ENCODE data around the gene TP53I11. TPM values are rescaled to one million over a fixed set of nuclear protein-coding genes. Genes with fewer than 3 reads are reported as not detected.

TP53I11 gene
- total RNA-seq, 4 donors from 2014 or later = 5.4 to 17.2 (median 12.8) TPM

DNA sequence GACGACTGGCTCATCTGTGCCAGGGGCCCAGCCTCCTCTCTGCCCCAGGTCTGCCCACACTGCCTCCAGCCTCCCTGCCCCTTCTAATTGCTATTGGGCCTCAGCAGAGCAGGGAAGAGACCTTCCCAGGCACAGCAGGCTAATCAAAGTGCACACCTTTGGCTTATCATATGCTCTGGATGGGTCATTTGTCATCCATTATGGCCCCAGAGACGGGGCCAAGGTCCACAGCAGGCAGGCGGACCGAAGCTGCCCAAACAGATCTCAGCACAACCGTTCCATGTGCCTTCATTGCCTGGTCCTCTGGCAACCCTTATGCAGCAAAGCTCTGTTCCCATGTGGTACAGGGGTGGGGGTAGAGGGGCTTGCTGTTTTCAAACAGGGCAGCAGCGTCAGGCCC, 66.6 kb downstream of the TP53I11 start:
- H3K4me3 ChIP-seq = no peak overlapping the region
- TF ChIP-seq, protein P1, sequence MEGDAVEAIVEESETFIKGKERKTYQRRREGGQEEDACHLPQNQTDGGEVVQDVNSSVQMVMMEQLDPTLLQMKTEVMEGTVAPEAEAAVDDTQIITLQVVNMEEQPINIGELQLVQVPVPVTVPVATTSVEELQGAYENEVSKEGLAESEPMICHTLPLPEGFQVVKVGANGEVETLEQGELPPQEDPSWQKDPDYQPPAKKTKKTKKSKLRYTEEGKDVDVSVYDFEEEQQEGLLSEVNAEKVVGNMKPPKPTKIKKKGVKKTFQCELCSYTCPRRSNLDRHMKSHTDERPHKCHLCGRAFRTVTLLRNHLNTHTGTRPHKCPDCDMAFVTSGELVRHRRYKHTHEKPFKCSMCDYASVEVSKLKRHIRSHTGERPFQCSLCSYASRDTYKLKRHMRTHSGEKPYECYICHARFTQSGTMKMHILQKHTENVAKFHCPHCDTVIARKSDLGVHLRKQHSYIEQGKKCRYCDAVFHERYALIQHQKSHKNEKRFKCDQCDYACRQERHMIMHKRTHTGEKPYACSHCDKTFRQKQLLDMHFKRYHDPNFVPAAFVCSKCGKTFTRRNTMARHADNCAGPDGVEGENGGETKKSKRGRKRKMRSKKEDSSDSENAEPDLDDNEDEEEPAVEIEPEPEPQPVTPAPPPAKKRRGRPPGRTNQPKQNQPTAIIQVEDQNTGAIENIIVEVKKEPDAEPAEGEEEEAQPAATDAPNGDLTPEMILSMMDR (IDR thresholded peaks at IDR 0.05 in 4 of 5, conservative IDR thresholded peaks at IDR 0.05 in 1 of 5) = no peak
- no peak for TF ChIP-seq POLR2A (IDR thresholded peaks at IDR 0.05)
- ATAC-seq = no peak
- no peaks in the 10 kb centered on the region for H3K9me3 ChIP-seq
- DNase-seq = no peak
- no peak overlapping the region for H3K27ac ChIP-seq
- no peaks in the 10 kb centered on the region for H3K27me3 ChIP-seq
- in situ Hi-C loops (cut with MboI; ENCODE audit: low sequenced_read_pairs in 4 of 4) = no loop called here
- no peaks in the 10 kb centered on the region for H3K4me1 ChIP-seq
- intact Hi-C loops (cut with DNase I; ENCODE audit: low total_unique reads) = no loop called here
- H3K36me3 ChIP-seq = no peaks in the 10 kb centered on the region

DNA sequence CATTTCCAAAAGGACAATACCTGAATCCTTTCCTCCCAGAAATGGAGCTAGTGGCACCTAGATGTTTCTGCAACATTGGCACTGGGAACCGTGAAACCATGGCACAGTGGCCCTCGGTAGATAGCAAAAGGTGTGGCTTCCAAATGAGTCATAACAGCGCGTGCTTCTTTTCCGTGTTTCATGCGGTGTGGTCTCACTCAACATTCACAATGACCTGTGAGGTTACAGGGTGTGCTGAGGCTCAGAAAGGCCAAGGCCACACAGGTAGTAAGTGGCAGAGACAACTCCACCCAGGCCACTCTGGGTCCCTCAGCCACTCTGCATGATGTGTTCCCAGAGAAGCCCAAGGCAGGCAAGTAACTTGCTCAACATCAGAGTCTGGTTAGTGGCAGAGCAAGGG, 67.4 kb downstream of the TP53I11 start:
- Histone ChIP-seq H3K4me3 (no peak overlapping the region), H3K9me3 (no peaks in the 10 kb centered on the region), H3K36me3 (no peaks in the 10 kb centered on the region), H3K4me1 (no peaks in the 10 kb centered on the region), H3K27ac (no peak overlapping the region), H3K27me3 (no peaks in the 10 kb centered on the region)
- intact Hi-C loops (cut with DNase I; ENCODE audit: low total_unique reads) = no loop called here
- in situ Hi-C loops (cut with MboI; ENCODE audit: low sequenced_read_pairs in 4 of 4) = no loop called here
- ATAC-seq = no peak
- TF ChIP-seq POLR2A (IDR thresholded peaks at IDR 0.05) = no peak
- TF ChIP-seq, protein P1 (IDR thresholded peaks at IDR 0.05 in 4 of 5, conservative IDR thresholded peaks at IDR 0.05 in 1 of 5) = no peak
- DNase-seq = no peak

Other genes starting within 250 kb of the TP53I11 start
- 1 to 10 TPM; 2.1 to 9.1 (median 2.5) TPM for gene TSPAN18, start 223.9 kb downstream of the TP53I11 start, total RNA-seq
- gene PRDM11, start 195.8 kb upstream of the TP53I11 start, total RNA-seq = 10 to 100 TPM in 2 of 4 donors, 1 to 10 TPM in 2; 5.0 to 15.4 (median 9.5) TPM

Measured in gastrocnemius medialis (tissue), 4 donors.